GM12865 (cell line): ENCODE data around the gene CNMD.

Experiments
- DNase-seq: peaks from one replicate; pipeline ENCODE4 v3.0.0; 2010; ENCODE audit warnings: low read depth
- H3K4me3 ChIP-seq: 2 replicates; pipeline ENCODE4 v1.5.1; 2011; ENCODE audit warnings: mild to moderate bottlenecking, low read depth, low read length, control low read depth
- TF ChIP-seq, protein P1 (sequence below): IDR thresholded peaks from 2 replicates; pipeline ENCODE4 v1.5.1; 2011; ENCODE audit warnings: low read length, control low read depth, low read depth, inconsistent platforms; ENCODE audit not compliant: insufficient read depth; ENCODE audit errors: missing control alignments

The CNMD gene

DNA sequence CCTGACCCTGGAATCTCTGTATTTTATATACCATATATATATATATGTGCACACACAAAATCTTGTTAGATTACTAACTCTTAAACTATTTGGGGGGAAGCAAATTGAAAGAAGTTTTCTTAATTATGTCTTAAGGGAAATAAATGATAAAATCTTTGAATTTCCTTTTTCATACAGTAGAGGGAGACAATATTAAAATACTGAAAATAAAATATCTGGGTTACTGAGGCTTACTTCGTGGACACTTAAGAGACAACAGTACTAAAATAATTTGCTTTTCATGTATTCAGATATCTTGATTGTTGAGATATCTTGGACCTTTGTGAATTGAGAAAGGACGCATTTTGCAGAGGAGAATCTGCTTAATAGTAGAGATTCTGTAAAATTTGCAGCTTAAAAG, 69.9 kb downstream of the CNMD start:
- H3K4me3 ChIP-seq, result no peak overlapping the region
- TF ChIP-seq, protein P1, sequence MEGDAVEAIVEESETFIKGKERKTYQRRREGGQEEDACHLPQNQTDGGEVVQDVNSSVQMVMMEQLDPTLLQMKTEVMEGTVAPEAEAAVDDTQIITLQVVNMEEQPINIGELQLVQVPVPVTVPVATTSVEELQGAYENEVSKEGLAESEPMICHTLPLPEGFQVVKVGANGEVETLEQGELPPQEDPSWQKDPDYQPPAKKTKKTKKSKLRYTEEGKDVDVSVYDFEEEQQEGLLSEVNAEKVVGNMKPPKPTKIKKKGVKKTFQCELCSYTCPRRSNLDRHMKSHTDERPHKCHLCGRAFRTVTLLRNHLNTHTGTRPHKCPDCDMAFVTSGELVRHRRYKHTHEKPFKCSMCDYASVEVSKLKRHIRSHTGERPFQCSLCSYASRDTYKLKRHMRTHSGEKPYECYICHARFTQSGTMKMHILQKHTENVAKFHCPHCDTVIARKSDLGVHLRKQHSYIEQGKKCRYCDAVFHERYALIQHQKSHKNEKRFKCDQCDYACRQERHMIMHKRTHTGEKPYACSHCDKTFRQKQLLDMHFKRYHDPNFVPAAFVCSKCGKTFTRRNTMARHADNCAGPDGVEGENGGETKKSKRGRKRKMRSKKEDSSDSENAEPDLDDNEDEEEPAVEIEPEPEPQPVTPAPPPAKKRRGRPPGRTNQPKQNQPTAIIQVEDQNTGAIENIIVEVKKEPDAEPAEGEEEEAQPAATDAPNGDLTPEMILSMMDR, result no peak

GRCh38 chr13:52665325-52665724, 74.3 kb downstream of the CNMD start:
- H3K4me3 ChIP-seq, result no peak overlapping the region
- DNase-seq, result peak; percentile 22
- TF ChIP-seq, protein P1, result peak; percentile 32

More for the DNA sequence above, 69.9 kb downstream of the CNMD start:
- no peak for DNase-seq

DNA sequence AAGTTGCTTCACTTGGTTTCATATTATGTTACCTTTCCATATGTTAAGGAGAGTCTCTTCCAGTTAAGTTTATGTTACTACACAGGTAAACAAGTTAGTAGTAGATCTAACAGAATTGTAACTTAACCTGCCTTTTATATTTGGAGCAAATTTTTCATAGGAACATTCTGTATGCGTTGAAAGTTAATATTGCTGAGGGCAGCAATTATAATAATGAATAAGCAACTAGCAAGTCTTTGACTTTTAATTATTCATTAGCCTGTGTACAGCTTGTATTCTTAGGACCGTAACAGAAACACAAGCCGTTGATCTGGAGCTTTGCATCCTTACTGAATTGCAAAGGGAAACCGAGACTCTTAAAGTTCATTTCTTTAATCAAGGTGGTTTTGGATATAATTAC, 75.3 kb downstream of the CNMD start:
- no peak for DNase-seq
- TF ChIP-seq, protein P1, result no peak
- no peak overlapping the region for H3K4me3 ChIP-seq

- TF ChIP-seq, protein P1, result no peak
- no peak overlapping the region for H3K4me3 ChIP-seq
- DNase-seq, result no peak
These were observed 80.3 kb downstream of the CNMD start for GRCh38 chr13:52659340-52659739.
